ENCODE results near the gene RFX3.

The RFX3 gene

DNA sequence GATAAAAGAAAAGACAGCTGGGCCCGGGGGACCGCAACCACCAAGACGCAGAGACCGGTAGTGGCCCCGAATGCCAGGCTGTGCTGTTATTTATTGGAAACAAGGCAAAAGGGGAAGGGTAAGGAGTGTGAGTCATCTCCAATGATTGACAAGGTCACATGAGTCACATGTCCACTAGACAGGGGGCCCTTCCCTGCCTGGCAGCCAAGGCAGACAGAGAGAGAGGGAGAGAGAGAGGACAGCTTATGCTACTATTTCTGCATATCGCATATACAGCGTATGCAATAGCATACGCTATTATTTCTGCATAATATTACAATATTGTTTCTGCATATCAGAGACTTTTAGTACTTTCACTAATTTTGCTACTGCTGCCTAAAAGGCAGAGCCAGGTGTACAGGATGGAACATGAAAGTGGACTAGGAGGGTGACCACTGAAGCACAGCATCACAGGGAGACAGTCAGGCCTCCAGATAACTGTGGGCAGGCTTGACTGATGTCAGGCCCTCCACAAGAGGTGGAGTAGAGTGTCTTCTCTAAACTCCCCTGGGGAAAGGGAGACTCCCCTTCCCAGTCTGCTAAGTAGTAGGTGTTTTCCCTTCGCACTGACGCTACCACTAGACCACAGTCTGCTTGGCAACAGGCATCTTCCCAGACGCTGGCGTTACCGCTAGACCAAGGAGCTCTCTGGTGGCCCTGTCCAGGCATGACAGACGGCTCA is 50.3 kb downstream of the RFX3 start:
- DNase-seq: peak in 1 of 5 donors; percentile 8

GRCh38 chr9:3474821-3475220 is 51.0 kb downstream of the RFX3 start:
- no peak for DNase-seq

DNA sequence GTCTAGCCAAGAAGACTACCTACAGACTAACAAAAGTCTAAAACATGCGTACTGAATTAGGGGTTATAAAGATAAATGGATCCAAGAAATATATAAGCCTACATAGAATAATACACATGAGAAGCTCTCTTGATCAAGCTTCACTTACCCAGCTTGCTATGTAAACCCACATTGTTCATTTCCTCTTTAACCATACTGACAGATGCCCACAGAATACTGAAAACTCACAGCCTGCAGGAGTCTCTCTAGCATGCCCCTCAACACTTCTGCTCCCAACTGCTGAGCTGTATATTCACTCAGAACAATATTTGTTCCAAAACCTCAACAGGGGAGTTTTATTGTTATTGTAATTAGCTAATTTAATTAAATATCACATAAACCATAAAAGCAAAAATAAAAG is 52.4 kb downstream of the RFX3 start:
- no peak for DNase-seq

- DNase-seq: no peak
Measured at GRCh38 chr9:3471883-3472282, 53.9 kb downstream of the RFX3 start.

- DNase-seq: no peak
Measured at GRCh38 chr9:3468421-3469205, 57.2 kb downstream of the RFX3 start.

- DNase-seq: peak; percentile 10 to 62 (median 40)
Measured at GRCh38 chr9:3467593-3468219, 58.1 kb downstream of the RFX3 start.

- no peak for DNase-seq
Measured at GRCh38 chr9:3464033-3464638, 61.7 kb downstream of the RFX3 start.

DNA sequence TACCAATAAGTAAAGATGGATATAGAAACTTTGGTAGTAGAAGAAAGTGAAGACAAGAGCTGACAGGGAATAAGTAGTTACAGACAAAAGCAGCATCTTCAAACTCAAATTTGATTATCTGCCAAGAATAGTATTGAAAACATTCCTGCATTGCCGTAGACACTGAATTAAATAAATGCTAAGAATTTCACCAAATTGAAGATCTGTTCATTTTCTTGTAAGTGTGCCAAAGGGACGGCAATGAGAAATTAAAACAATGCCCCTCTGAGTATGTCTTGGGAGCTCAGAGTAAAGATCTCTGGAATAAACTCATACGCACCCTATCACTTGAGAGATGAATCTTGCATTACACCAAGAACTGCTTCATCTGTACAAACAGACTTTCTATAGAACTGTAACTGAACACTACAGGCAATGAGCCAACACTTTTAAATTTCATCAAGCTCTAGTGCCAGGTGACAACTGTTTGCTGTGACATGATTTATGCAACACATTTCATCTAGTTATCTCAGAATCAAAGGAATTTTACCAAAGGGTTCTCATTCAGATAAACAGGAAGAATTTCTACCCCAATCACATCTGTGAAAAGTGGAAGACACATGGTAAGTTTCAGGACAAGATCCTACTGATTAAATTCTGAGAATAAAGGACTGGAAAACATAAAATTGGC is 66.9 kb downstream of the RFX3 start:
- no peak for DNase-seq

GRCh38 chr9:3457175-3457574 is 68.6 kb downstream of the RFX3 start:
- no peak for DNase-seq

DNA sequence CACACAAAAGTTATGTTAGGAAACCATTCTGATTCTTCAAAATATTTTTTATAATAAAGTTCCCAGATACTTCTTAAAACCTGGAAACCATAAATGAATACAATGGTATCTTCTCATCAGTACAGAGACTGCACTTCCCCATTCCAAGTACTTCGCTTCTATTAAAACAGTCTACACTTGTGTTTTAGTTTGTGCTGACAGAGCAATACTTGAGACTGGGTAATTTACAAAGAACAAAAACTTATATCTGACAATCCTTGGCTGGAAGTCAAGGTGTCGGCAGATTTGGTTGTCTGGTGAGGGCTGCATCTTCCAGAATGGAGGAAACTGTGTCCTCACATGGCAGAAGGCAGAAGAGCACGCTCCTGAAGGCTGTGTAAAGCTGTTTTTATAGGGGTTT is 70.1 kb downstream of the RFX3 start:
- DNase-seq: no peak

- DNase-seq: no peak
Measured at GRCh38 chr9:3455094-3455493, 70.7 kb downstream of the RFX3 start.

DNA sequence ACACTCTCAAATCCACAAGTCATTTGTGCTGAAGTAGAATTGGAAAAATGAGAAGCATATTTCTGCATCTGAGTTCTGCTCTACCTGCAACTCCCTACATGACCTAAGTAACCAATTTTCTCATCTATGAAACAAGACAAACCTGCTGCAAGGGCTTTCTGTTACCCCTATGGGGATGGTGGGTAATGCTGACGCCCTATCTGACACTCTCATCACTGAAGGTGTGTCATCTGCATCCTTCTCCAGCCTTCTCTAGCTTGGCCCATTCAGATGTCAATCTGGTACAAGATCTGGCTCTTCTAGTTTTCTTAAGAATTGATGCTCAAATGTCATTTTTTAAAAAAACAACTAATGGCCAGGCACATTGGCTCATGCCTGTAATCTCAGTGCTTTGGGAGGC is 73.8 kb downstream of the RFX3 start:
- DNase-seq: no peak

GRCh38 chr9:3447788-3448187 is 78.0 kb downstream of the RFX3 start:
- no peak for DNase-seq

- DNase-seq: no peak
Measured at GRCh38 chr9:3447143-3447542, 78.7 kb downstream of the RFX3 start.

DNA sequence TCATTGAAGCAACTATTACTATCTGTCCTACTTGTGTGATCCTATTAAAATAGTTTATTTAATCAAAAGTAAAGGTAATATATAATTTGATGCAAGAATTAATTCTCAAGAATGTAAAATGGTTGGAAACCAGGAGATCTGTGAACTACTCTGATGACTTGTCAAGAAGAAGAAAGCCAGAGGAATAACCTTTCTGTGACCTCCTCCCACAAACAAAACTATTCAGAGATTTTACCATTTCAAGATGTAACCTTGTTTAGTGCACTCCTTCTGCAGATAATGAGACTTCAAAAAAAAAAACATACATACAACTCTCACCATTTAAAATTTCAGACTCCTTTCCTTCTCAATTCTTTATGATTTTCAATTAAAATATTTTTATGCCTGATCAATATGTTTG is 79.5 kb downstream of the RFX3 start:
- no peak for DNase-seq

GRCh38 chr9:3444016-3444415 is 81.8 kb downstream of the RFX3 start:
- no peak for DNase-seq

- DNase-seq: peak in 3 of 5 donors; percentile 4 to 45 (median 30)
Measured at GRCh38 chr9:3441197-3441816, 84.5 kb downstream of the RFX3 start.

DNA sequence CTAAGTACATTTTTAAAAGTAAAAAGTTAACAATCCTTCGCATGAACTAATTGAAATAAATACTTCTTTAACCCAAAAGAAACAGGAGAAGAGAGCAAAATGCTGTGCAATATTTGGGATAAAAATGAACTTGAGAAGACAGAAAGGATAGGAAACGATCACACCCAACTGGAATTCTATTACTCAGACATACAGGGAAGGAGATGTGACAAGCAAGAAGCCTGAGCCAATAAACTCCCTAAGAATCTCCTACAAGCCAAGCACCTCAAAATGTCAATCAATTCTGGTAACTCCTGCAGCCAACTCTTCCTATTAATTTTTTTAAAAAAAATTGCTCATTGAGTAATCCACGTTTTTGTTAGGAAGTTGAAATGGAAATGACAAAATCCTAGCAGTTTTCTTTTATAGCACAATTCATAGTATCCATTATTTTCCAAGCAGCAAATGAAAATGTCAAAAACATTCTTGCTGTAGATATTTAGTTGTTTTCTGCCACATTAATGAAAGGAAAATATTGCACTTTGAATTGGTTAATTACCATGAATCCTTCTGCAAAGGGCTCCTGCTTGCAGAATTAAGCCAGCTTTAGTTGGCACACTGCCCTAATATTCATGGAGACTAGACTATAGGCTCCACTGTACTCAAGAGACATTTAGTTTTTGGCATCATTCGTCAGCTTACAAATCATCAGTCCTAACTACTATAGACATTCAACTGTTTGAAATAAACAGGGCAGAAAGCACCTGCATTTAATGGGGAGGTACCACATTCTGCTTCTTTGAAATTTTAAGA is 89.0 kb downstream of the RFX3 start:
- DNase-seq: no peak

- DNase-seq: no peak
Measured at GRCh38 chr9:3435732-3436131, 90.1 kb downstream of the RFX3 start.

DNA sequence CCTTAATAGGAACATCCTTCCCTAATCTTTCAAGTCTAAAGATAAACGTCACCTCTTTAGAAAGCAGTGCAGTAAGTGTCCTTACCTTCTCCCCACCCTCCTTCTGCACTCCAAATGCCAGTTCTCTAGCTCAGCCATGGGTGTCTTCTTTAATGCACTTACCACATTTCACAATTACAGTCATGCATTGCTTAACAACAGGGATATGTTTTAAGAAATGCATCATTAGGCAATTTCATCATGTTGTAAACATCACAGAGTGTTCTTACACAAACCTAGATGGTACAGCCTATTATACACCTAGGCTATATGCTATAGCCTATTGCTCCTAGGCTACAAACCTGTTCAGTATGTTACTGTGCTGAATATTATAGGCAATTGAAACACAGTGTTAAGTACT is 91.2 kb downstream of the RFX3 start:
- no peak for DNase-seq

DNA sequence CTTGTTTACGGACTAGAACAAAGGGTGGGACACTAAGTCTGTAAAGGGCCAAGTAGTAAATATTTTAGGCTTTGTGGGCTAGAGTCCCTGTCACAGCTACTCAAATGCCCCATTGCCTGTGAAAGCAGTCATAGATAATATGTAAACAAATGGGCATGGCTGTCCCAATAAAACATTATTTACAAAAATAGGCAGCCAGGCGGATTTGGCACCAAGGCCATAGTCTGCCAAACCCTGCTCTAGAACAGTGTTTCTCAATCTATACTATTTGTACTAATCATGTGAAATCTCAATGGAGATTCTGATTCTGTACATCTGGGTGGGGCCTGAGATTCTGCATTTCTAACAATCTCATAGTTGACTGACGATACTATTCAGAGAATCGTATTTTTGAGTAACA is 92.0 kb downstream of the RFX3 start:
- no peak for DNase-seq

- DNase-seq: no peak
Measured at GRCh38 chr9:3433066-3433465, 92.7 kb downstream of the RFX3 start.

All from T-helper 1 cell (primary cell).